NCI-H345 (cell line): ENCODE measurements around the gene SULT4A1.

Experiments
- DNase-seq: peaks from one replicate; lab custom pipeline; 2025; lab: John Stamatoyannopoulos, UW

SULT4A1 gene

DNA sequence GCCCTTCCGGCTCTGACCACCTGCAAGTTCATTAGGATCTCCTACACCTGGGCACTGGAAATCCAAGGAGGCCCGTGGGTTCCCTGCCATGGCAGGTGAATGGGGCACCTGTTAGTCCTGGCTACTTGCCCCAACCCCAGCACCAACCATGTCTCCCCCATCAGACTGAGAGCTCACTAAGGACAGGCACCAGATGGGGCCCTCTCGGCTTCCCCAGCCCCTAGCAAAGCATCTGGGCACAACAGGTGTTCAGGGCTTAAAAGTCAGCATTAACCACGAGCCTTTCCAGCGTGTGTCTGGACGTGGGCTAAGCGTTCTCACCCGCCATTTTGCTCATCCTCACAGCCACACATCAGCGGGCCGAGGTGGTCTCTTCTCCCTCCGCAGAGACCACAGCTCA is 2.2 kb downstream of the SULT4A1 start:
- no peak for DNase-seq

- no peak for DNase-seq
Measured at GRCh38 chr22:43859621-43860020, 2.7 kb downstream of the SULT4A1 start.

DNA sequence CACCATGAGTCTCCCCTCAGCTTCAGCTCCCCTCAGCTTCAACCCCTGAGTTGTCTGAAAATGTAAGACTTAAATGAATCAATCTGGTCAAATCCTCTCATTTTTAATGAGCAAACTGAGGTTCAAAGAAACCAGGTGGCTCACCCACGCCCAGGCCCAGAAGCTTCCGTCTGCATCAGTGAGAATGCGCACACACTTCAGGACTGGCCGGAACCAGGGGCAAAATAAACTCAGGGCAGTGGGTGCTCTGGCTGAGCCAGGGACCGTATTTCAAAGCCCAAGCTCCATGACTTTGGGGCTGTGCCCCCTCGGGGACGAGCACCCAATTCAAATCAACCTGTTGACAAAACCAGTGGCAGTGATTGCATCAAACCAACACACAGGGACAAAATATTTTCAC is 3.1 kb downstream of the SULT4A1 start:
- no peak for DNase-seq

DNA sequence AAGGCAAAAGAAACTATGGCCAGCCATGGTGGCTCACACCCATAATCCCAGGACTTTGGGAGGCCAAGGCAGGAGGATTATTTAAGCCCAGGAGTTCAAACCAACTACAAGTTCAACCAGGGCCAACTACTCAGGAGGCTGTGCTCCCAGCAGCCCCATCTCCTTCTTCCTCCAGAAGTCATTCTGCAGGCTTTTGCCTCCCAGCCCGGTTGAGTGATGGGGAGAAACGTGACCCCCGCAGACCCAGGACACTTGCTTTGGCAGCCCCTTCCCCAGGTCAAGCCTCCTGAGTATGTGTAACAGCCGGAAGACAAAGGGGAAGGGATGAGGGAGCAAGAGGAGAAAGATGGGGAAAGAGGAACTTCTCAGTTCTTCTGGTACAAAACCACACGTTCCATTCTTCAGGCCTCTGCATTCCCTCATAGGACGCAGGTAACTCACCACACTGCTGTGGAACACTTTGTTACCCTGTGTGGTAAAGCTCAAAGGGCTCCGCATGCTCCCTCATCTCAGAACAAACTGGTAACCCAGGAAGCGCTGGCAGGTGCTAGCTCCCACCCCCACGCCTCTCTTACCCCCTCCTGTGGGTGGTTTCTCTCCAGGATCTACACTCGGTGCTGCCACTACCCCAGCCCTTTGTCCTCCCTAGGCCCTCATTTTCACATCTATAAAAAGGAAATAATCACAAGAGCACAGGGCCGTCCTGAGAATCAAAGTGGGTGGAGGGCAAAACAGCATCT is 4.0 kb downstream of the SULT4A1 start:
- no peak for DNase-seq

- DNase-seq: no peak
Measured at GRCh38 chr22:43857367-43857766, 4.9 kb downstream of the SULT4A1 start.

GRCh38 chr22:43855431-43855830 is 6.9 kb downstream of the SULT4A1 start:
- no peak for DNase-seq

DNA sequence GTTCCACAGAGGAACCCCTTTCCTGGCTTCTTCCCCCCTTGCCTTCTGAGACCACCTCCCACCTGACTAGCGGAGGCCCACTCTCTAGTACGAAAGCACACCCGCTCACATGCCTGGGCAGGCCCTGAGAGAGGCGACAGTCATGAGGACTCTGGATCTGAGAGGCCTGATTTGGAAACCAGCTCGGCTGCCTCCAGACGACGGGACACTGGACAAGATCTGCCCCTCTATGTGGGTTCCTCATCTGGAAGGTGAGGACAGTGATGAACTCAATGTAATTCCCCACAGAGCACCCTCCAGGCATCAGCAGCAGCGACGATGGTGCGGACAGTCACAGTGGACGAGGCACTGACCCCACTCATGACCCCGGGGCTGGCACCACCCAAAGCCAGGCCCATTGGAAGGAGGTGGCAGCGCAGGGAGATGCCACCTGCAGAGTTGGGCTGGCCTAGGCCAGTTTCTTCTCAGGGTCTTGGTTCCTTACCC is 7.5 kb downstream of the SULT4A1 start:
- DNase-seq: no peak

DNA sequence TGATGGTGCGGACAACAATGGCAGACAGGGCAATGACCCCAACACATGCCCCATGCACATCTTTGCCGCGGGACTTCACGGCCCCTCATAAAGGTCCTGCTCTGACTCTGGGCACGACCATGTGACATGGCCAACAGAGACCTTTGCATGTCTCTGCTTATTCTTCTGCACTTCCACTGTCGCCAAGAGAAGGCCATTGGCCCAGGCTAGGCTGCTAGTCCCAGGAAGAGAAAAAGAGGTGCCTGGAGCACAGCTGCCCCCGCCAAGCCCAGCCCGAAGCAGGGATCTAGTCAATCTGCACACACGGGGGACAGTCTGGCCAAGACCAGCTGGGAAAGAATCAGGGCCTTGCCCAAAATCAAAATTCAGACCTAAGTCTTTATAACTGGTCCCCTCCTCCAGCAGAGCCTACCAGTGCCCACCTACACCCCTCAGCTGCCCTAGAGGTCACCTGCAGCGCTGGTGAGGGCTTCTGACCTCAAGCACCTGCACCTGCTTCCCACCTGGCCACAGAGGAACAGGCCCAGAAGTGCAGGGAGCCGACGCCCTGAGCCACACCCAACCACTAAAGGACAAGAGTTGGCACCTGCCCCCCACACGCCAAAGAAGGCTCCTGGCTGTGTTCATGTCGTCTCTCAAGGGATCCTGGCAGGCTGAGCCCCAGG is 8.1 kb downstream of the SULT4A1 start:
- DNase-seq: no peak

DNA sequence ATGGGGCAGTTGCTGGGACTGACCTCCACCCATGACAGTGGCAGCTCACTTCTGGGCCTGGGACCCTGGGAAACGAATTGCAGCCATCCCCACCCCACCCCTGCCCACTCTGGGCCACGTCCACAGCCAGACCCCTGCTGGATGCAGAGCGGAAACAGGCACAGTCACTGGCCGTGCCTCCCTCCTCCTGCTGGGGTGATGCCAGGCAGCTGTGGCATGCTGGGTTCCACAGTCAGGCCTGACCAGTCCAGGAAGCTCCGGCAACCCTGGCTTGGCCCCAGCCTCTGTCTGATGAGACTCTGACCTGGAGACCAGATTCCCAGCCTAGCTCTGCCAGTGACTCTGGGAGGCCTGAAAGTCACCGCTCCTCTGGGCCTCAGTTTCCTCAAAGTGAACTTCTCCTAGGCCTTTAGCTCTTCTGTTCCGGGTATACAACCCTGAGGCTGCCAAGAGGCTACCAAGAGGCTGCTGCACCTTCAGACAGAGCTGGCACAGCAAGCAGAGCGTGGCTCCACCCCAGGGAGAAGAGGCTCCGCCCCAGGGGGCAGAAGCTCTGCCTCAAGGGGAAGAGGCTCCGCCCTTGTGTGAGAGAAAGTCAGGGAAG is 8.9 kb downstream of the SULT4A1 start:
- no peak for DNase-seq

DNA sequence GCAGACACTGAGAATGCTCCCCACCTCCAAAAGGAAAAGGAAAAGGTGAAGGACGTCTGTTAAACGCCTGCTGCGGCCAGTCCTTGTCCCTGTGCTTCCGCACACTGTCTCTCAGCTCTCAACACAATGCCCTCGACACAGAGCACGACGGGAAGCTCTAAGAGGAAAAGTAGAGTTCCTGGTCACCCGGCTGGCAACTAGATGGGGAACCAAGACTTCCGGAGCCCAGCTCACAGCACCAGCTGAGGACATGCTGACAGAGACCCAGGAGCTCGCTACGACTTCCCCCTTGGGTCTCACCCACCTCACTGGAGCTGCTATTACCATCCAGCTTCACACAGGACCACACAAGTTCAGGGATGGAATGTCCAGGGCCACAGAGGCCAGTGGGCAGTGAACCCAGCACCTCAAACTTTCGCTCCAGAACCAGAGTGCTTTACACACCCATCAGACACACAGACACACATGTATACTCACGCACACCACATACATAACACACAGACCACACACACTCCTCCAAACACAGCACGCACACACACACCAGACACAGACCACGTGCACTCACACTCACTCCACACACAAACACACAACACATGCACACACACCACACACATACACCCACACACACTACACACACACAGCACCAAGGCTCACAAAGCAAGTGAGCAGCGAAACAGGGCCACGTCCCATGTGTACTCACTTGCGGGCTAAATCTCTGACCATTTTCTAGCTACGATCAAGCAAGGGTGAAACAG is 9.6 kb downstream of the SULT4A1 start:
- no peak for DNase-seq

GRCh38 chr22:43851979-43852307 is 10.4 kb downstream of the SULT4A1 start:
- DNase-seq: no peak

GRCh38 chr22:43851058-43851978 is 11.0 kb downstream of the SULT4A1 start:
- DNase-seq: no peak

GRCh38 chr22:43850529-43850928 is 11.8 kb downstream of the SULT4A1 start:
- DNase-seq: no peak

DNA sequence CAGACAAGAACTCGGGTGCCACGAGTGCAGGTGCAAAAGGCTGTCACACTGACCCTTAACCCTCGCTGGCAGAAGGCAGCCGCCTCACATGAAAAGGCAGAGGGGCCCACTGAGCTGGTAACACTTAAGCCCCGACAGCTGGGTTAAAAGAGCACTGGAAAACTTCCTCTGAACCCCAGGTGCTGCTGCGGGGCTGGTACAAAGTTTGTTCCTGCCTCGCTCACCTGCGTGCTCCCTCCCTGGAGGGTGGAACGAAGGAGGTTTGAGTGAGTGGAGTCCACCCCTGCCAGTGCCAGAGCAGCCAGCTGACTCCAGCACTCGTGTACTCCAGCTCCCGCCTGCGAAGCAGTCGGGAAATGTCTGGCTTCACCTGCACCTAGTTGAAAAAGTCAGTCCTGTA is 12.6 kb downstream of the SULT4A1 start:
- no peak for DNase-seq

DNA sequence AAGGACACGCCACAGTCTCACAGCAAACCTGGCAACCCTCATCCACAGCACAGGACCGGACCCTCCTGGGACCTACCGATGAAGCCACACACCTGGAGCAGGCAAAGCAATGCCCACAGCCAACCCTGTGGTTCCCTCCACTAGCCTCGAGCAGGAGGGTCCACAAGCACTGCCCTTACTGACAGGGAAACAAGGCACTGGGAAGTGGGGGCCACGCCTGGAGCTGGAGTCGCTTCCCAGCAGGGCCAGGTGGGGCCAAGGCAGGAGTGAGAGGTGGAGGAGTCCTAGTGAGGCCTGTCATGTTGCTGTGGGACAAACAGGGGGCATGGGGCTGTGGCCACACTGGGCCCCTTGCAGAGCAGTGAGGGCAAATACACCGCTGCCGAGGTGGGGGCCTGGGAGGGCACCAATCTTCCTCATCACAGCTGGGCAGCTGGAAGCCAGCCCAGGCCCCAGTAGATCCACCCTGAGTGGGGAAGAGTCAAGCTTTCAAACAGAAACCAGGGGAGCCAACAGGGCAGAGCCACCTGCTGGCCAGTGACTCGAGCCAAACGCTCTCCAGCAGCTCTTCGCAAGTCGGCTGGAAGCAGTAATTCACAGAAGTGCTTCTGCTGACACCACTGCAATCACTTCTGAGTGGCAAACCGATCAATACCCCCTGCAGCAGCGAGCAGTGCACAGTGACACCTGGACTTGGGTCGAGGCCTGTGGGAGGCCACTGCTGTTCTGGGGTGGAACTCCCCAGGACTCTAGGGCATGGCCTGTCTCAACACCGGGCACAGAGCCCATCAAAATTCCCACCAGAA is 13.7 kb downstream of the SULT4A1 start:
- DNase-seq: peak; percentile 75

- no peak for DNase-seq
Measured at GRCh38 chr22:43847376-43848289, 14.7 kb downstream of the SULT4A1 start.

- no peak for DNase-seq
Measured at GRCh38 chr22:43846966-43847365, 15.3 kb downstream of the SULT4A1 start.

GRCh38 chr22:43845981-43846380 is 16.3 kb downstream of the SULT4A1 start:
- DNase-seq: no peak
